H9 (cell line): Measurements from ENCODE around the gene RNPEP. TPM values are rescaled to one million over a fixed set of nuclear protein-coding genes. Genes with fewer than 3 reads are reported as not detected.

Experiments
- DNase-seq: peaks from one replicate; pipeline ENCODE4 v3.0.0-alpha.2; 2017
- H2AFZ ChIP-seq: one replicate; pipeline ENCODE4 v1.6.1; 2013; ENCODE audit warnings: mild to moderate bottlenecking, low read length, control low read depth, moderate library complexity
- H2AK5ac ChIP-seq: 2 replicates; pipeline ENCODE4 v1.6.1; 2013; ENCODE audit warnings: low read length, control low read depth, mixed read lengths; ENCODE audit not compliant: insufficient read length
- H2BK120ac ChIP-seq: one replicate; pipeline ENCODE4 v1.6.1; 2013; ENCODE audit warnings: low read depth, mild to moderate bottlenecking, low read length, control low read depth, inconsistent platforms; ENCODE audit not compliant: poor library complexity, severe bottlenecking
- H2BK12ac ChIP-seq: 2 replicates; pipeline ENCODE4 v1.6.1; 2013; ENCODE audit warnings: low read length, control low read depth, mixed read lengths, low read depth; ENCODE audit not compliant: insufficient read length
- H2BK15ac ChIP-seq: 2 replicates; pipeline ENCODE4 v1.6.1; 2013; ENCODE audit warnings: low read depth, low read length, control low read depth
- H2BK20ac ChIP-seq: one replicate; pipeline ENCODE4 v1.6.1; 2013; ENCODE audit warnings: low read depth, mild to moderate bottlenecking, low read length, control low read depth, inconsistent platforms; ENCODE audit not compliant: poor library complexity, severe bottlenecking
- H2BK5ac ChIP-seq: 2 replicates; pipeline ENCODE4 v1.6.1; 2013; ENCODE audit warnings: low read length, control low read depth, mixed read lengths; ENCODE audit not compliant: insufficient read length
- H3K14ac ChIP-seq: 2 replicates; pipeline ENCODE4 v1.6.1; 2013; ENCODE audit warnings: low read length, control low read depth; ENCODE audit not compliant: insufficient read depth
- H3K18ac ChIP-seq: 2 replicates; pipeline ENCODE4 v1.6.1; 2013; ENCODE audit warnings: low read depth, mild to moderate bottlenecking, mixed read lengths, low read length, control low read depth; ENCODE audit not compliant: insufficient read length
- H3K23ac ChIP-seq: 2 replicates; pipeline ENCODE4 v1.6.1; 2013; ENCODE audit warnings: low read length, control low read depth, mixed read lengths, low read depth; ENCODE audit not compliant: insufficient read length
- H3K23me2 ChIP-seq: 2 replicates; pipeline ENCODE4 v1.6.1; 2013; ENCODE audit warnings: low read depth, mild to moderate bottlenecking, mixed read lengths, low read length, control low read depth; ENCODE audit not compliant: insufficient read length, poor library complexity, severe bottlenecking
- H3K27ac ChIP-seq: 2 replicates; pipeline ENCODE4 v1.5.1; 2013; ENCODE audit warnings: low read length, control low read depth, mixed read lengths, low read depth; ENCODE audit not compliant: insufficient read length
- H3K27me3 ChIP-seq: 2 replicates; pipeline ENCODE4 v1.6.1; 2013; ENCODE audit warnings: low read length, control low read depth, inconsistent platforms; ENCODE audit not compliant: insufficient read depth
- H3K4ac ChIP-seq: 2 replicates; pipeline ENCODE4 v1.6.1; 2013; ENCODE audit warnings: low read depth, mild to moderate bottlenecking, control low read depth, inconsistent platforms, low read length, moderate library complexity
- H3K4me1 ChIP-seq: 2 replicates; pipeline ENCODE4 v1.6.1; 2013; ENCODE audit warnings: low read length, control low read depth, inconsistent platforms; ENCODE audit not compliant: insufficient read depth
- H3K4me2 ChIP-seq: 2 replicates; pipeline ENCODE4 v1.6.1; 2013; ENCODE audit warnings: low read length, control low read depth, mixed read lengths; ENCODE audit not compliant: insufficient read length, insufficient read depth
- H3K56ac ChIP-seq: 2 replicates; pipeline ENCODE4 v1.6.1; 2013; ENCODE audit warnings: low read depth, mild to moderate bottlenecking, mixed read lengths, low read length, control low read depth; ENCODE audit not compliant: insufficient read length
- H3K79me1 ChIP-seq: 2 replicates; pipeline ENCODE4 v1.6.1; 2013; ENCODE audit warnings: low read depth, mild to moderate bottlenecking, moderate library complexity, low read length, control low read depth, inconsistent platforms; ENCODE audit not compliant: insufficient read depth, poor library complexity, severe bottlenecking
- H3K79me2 ChIP-seq: 2 replicates; pipeline ENCODE4 v1.6.1; 2013; ENCODE audit warnings: low read length, control low read depth, inconsistent platforms; ENCODE audit not compliant: insufficient read depth
- H3K9ac ChIP-seq: 2 replicates; pipeline ENCODE4 v1.6.1; 2013; ENCODE audit warnings: low read length, control low read depth, mixed read lengths; ENCODE audit not compliant: insufficient read length; ENCODE audit errors: extremely low read depth
- H3K9me3 ChIP-seq: one replicate; pipeline ENCODE4 v1.6.1; 2013; ENCODE audit warnings: low read depth, low read length, inconsistent platforms; ENCODE audit not compliant: control insufficient read depth
- H3T11ph ChIP-seq: one replicate; pipeline ENCODE4 v1.6.1; 2013; ENCODE audit warnings: mild to moderate bottlenecking, low read length, control low read depth, inconsistent platforms
- H4K20me1 ChIP-seq: one replicate; pipeline ENCODE4 v1.6.1; 2013; ENCODE audit not compliant: control insufficient read depth, insufficient read length, insufficient read depth
- H4K5ac ChIP-seq: 2 replicates; pipeline ENCODE4 v1.6.1; 2013; ENCODE audit warnings: low read depth, mild to moderate bottlenecking, mixed read lengths, low read length, control low read depth; ENCODE audit not compliant: insufficient read length
- H4K8ac ChIP-seq: replicated peaks from 2 replicates; pipeline ENCODE4 v1.6.1; 2013; ENCODE audit warnings: low read length, control low read depth, mixed read lengths, low read depth; ENCODE audit not compliant: insufficient read length
- H4K91ac ChIP-seq: 2 replicates; pipeline ENCODE4 v1.6.1; 2013; ENCODE audit warnings: low read depth, mild to moderate bottlenecking, moderate library complexity, mixed read lengths, low read length, control low read depth; ENCODE audit not compliant: insufficient read length
- H3K27ac Mint-ChIP-seq, 3 experiments: 2 replicates in 2 of 3; 3 replicates in 1 of 3; pipeline ENCODE4 v1.8.0; 2020 to 2021; ENCODE audit warnings: mixed read lengths in 3 of 3, mild to moderate bottlenecking in 1 of 3, moderate library complexity in 1 of 3
- H3K27me3 Mint-ChIP-seq: 2 replicates; pipeline ENCODE4 v1.8.0; 2021; ENCODE audit warnings: low read depth, mild to moderate bottlenecking, moderate library complexity, mixed read lengths
- H3K36me3 Mint-ChIP-seq, 3 experiments: 2 replicates in 2 of 3; 3 replicates in 1 of 3; pipeline ENCODE4 v1.8.0; 2020 to 2021; ENCODE audit warnings: low read depth in 3 of 3, mixed read lengths in 3 of 3; ENCODE audit not compliant: insufficient read depth in 1 of 3
- H3K4me1 Mint-ChIP-seq, 2 experiments: 2 replicates each; pipeline ENCODE4 v1.8.0; 2020; ENCODE audit warnings: mixed read lengths in 2 of 2
- H3K4me3 Mint-ChIP-seq, 2 experiments: 2 replicates in 1 of 2; 3 replicates in 1 of 2; pipeline ENCODE4 v1.8.0; 2020 to 2021; ENCODE audit warnings: mild to moderate bottlenecking in 2 of 2, mixed read lengths in 2 of 2, moderate library complexity in 1 of 2
- H3K9me3 Mint-ChIP-seq, 2 experiments: 2 replicates in 1 of 2; 3 replicates in 1 of 2; pipeline ENCODE4 v1.8.0; 2020; ENCODE audit warnings: mild to moderate bottlenecking in 2 of 2, mixed read lengths in 2 of 2, moderate library complexity in 1 of 2
- WGBS: extraction: QIAGEN DNeasy Blood & Tissue Kit; methylation state at CpG from one replicate; pipeline ENCODE4 v1.1.7; 2013; ENCODE audit warnings: missing lambda C conversion rate, low lambda C conversion rate, mixed read lengths; ENCODE audit not compliant: insufficient read length; ENCODE audit errors: extremely low coverage; 5-methylcytosine and 5-hydroxymethylcytosine counted together
- total RNA-seq: library from RNA; stranded (reverse); gene quantifications from 2 replicates; pipeline ENCODE4 v1.2.1, GENCODE V29; 2021
- TF ChIP-seq, protein P1 (sequence below): fragments of 200-600 bp; sonication (generic); conservative IDR thresholded peaks from 3 replicates; pipeline ENCODE4 v1.8.0; 2021; ENCODE audit warnings: antibody characterized with exemption, mild to moderate bottlenecking

The RNPEP gene
- total RNA-seq, 1 experiment from 2014 or later = 49.9 TPM

DNA sequence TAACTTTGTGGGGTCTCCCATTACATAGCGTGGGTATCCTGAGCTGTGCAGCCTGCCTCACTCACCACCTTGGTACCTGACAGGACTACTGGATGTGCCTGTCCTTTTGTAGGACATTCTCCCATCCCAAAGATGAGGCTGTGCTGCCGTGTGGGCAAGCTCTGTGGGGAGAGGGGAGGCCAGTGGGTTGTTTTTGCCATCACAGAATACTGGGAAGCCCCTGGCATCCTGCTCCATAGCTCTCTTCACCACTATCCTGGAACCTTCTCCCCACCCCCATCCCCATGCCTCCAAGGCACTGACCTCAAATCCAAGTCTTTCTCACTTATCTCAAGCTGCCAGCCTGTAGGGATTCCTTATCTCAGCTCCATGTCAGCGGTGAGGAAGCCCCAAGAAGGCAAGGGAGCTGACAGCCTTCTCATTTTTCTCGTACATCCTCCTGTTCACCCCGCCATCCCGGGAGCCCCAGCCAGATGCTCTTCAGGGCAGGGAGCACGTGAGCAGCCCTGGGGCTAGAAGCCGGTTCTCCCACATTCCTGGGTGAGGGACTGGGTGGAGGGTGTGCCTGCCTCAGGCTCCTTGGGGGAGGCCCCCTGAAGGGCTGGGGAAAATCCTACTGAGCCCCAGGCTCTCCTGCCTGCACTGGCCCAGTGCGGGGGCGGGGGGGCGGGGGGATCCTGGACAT is 25.5 kb downstream of the RNPEP start:
- Histone ChIP-seq H4K5ac (no peak overlapping the region), H3K4ac (peak overlapping the region; percentile 8; the same call in 1 of the 2 replicates), H3K27me3 (no peaks in the 10 kb centered on the region), H2BK5ac (no peak overlapping the region), H3K9me3 (no peaks in the 10 kb centered on the region), H2BK15ac (no peak overlapping the region), H3K27ac (peak overlapping the region; percentile 7), H2BK20ac (no peak overlapping the region), H3K79me2 (no peaks in the 10 kb centered on the region), H2BK120ac (peak overlapping the region; percentile 28), H2BK12ac (peak overlapping the region; percentile 91), H4K20me1 (no peaks in the 10 kb centered on the region), H2AK5ac (peak overlapping the region; percentile 28), H3T11ph (no peak overlapping the region), H3K18ac (peak overlapping the region; percentile 92), H3K56ac (no peak overlapping the region), H3K79me1 (no peaks in the 10 kb centered on the region), H4K91ac (peak overlapping the region; percentile 31), H3K23me2 (peaks cover 15% of the 10 kb centered on the region), H2AFZ (no peak overlapping the region), H4K8ac (no peak overlapping the region), H3K23ac (no peak overlapping the region), H3K4me1 (peaks cover 16% of the 10 kb centered on the region), H3K4me2 (peak overlapping the region; percentile 49), H3K9ac (no peak overlapping the region), H3K14ac (peak overlapping the region; percentile 94)
- H3K9me3 Mint-ChIP-seq = no peaks in the 10 kb centered on the region
- TF ChIP-seq, protein P1, sequence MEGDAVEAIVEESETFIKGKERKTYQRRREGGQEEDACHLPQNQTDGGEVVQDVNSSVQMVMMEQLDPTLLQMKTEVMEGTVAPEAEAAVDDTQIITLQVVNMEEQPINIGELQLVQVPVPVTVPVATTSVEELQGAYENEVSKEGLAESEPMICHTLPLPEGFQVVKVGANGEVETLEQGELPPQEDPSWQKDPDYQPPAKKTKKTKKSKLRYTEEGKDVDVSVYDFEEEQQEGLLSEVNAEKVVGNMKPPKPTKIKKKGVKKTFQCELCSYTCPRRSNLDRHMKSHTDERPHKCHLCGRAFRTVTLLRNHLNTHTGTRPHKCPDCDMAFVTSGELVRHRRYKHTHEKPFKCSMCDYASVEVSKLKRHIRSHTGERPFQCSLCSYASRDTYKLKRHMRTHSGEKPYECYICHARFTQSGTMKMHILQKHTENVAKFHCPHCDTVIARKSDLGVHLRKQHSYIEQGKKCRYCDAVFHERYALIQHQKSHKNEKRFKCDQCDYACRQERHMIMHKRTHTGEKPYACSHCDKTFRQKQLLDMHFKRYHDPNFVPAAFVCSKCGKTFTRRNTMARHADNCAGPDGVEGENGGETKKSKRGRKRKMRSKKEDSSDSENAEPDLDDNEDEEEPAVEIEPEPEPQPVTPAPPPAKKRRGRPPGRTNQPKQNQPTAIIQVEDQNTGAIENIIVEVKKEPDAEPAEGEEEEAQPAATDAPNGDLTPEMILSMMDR = no peak
- peak overlapping the region; percentile 94 to 99 (median 98); a peak in 5 of 7 replicates for H3K27ac Mint-ChIP-seq
- H3K4me1 Mint-ChIP-seq = peaks cover 46 to 64% of the 10 kb centered on the region in 2 experiments
- peak; percentile 94 for DNase-seq
- peaks cover 11 to 41% (median 37%) of the 10 kb centered on the region in 3 experiments; a peak in 6 of 7 replicates for H3K36me3 Mint-ChIP-seq
- H3K4me3 Mint-ChIP-seq = peak overlapping the region; percentile 47 to 58; a peak in 3 of 5 replicates
- no peaks in the 10 kb centered on the region for H3K27me3 Mint-ChIP-seq
- no CpG with 5 or more reads among the region's 11 CpGs for WGBS
